WTC11 (cell line): ENCODE data around the gene PCDHA1. TPM values are rescaled to one million over a fixed set of nuclear protein-coding genes. Genes with fewer than 3 reads are reported as not detected.

Source experiments
- ATAC-seq: fragments of 200-7000 bp; cut with Tn5 transposase; 2 replicates; pipeline ENCODE4 v1.10.0; 2021; ENCODE audit warnings: mild to moderate bottlenecking, moderate library complexity
- CTCF ChIA-PET: fragments of 300-600 bp; sonication (Branson Sonifier 250); formaldehyde crosslinking; loops from one replicate; lab custom pipeline; 2021; ENCODE audit warnings: antibody characterized with exemption; lab: Charles Lee
- POLR2A ChIA-PET: fragments of 350-600 bp; sonication (Branson Sonifier 250); formaldehyde crosslinking; loops from one replicate; lab custom pipeline; 2021; ENCODE audit warnings: antibody characterized with exemption; lab: Charles Lee
- DNase-seq: peaks from one replicate; pipeline ENCODE4 v3.0.0; 2021; ENCODE audit warnings: low spot score
- H3K27ac Mint-ChIP-seq: 2 replicates; pipeline ENCODE4 v1.8.0; 2021; ENCODE audit warnings: mixed read lengths
- H3K27me3 Mint-ChIP-seq: 2 replicates; pipeline ENCODE4 v1.8.0; 2021; ENCODE audit warnings: low read depth, mild to moderate bottlenecking, moderate library complexity, mixed read lengths
- H3K36me3 Mint-ChIP-seq: 2 replicates; pipeline ENCODE4 v1.8.0; 2021; ENCODE audit warnings: mixed read lengths
- H3K4me1 Mint-ChIP-seq: 2 replicates; pipeline ENCODE4 v1.8.0; 2022; ENCODE audit warnings: mixed read lengths
- H3K4me3 Mint-ChIP-seq: 2 replicates; pipeline ENCODE4 v1.8.0; 2021; ENCODE audit warnings: mild to moderate bottlenecking, moderate library complexity, mixed read lengths
- H3K9me3 Mint-ChIP-seq: 2 replicates; pipeline ENCODE4 v1.8.0; 2021; ENCODE audit warnings: mixed read lengths
- EMX1 ChIP-seq: fragments of 250-450 bp; sonication (Bioruptor Pico); IDR thresholded peaks from 2 replicates; pipeline ENCODE4 v1.8.0; 2021; ENCODE audit warnings: mild to moderate bottlenecking
- ETV6 ChIP-seq: sonication (generic); formaldehyde crosslinking; IDR thresholded peaks from 2 replicates; pipeline ENCODE4 v1.8.1; 2022; ENCODE audit warnings: mild to moderate bottlenecking, missing genetic modification reagents
- FOXP1 ChIP-seq: sonication (generic); formaldehyde crosslinking; IDR thresholded peaks from 2 replicates; pipeline ENCODE4 v1.8.0; 2022; ENCODE audit warnings: missing genetic modification reagents, mild to moderate bottlenecking, moderate library complexity, borderline replicate concordance
- IRF2 ChIP-seq: sonication (generic); formaldehyde crosslinking; IDR thresholded peaks from 2 replicates; pipeline ENCODE4 v1.8.0; 2022; ENCODE audit warnings: low read depth, missing genetic modification reagents, borderline replicate concordance
- KAT7 ChIP-seq: sonication (generic); formaldehyde crosslinking; IDR thresholded peaks from 2 replicates; pipeline ENCODE4 v1.8.1; 2023; ENCODE audit warnings: missing genetic modification reagents, mild to moderate bottlenecking, borderline replicate concordance
- NFATC4 ChIP-seq: fragments of 250-450 bp; sonication (Bioruptor Pico); IDR thresholded peaks from 2 replicates; pipeline ENCODE4 v1.9.0; 2021; ENCODE audit warnings: mild to moderate bottlenecking
- SOX15 ChIP-seq: fragments of 250-450 bp; sonication (Bioruptor Pico); IDR thresholded peaks from 2 replicates; pipeline ENCODE4 v1.9.0; 2021; ENCODE audit warnings: mild to moderate bottlenecking
- STAT6 ChIP-seq: sonication (generic); formaldehyde crosslinking; conservative IDR thresholded peaks from 2 replicates; pipeline ENCODE4 v1.8.1; 2023; ENCODE audit warnings: mild to moderate bottlenecking, low read depth, missing genetic modification reagents, moderate library complexity
- TCF7 ChIP-seq: sonication (generic); formaldehyde crosslinking; IDR thresholded peaks from 2 replicates; pipeline ENCODE4 v1.8.0; 2022; ENCODE audit warnings: mild to moderate bottlenecking, low read depth, missing genetic modification reagents, moderate library complexity
- ZNF232 ChIP-seq: sonication (generic); formaldehyde crosslinking; IDR thresholded peaks from 2 replicates; pipeline ENCODE4 v1.8.0; 2022; ENCODE audit warnings: mild to moderate bottlenecking, missing genetic modification reagents
- ZNF317 ChIP-seq: sonication (generic); formaldehyde crosslinking; IDR thresholded peaks from 2 replicates; pipeline ENCODE4 v1.8.1; 2023; ENCODE audit warnings: low read depth, mild to moderate bottlenecking, moderate library complexity, missing genetic modification reagents, borderline replicate concordance
- ZNF425 ChIP-seq: fragments of 250-450 bp; sonication (Bioruptor Pico); conservative IDR thresholded peaks from 2 replicates; pipeline ENCODE4 v1.9.0; 2021; ENCODE audit warnings: mild to moderate bottlenecking
- total RNA-seq: library from RNA; stranded (reverse); gene quantifications from 3 replicates; pipeline ENCODE4 v1.2.3, GENCODE V29; 2021
- TF ChIP-seq, protein P1 (sequence below): sonication (generic); formaldehyde crosslinking; IDR thresholded peaks from 2 replicates; pipeline ENCODE4 v1.8.1; 2022; ENCODE audit warnings: low read depth, missing genetic modification reagents, borderline replicate concordance
- TF ChIP-seq, protein P2 (sequence below): sonication (generic); formaldehyde crosslinking; IDR thresholded peaks from 2 replicates; pipeline ENCODE4 v1.8.1; 2023; ENCODE audit warnings: mild to moderate bottlenecking, moderate library complexity, missing genetic modification reagents
- TF ChIP-seq, protein P3 (sequence below): sonication (generic); formaldehyde crosslinking; IDR thresholded peaks from 2 replicates; pipeline ENCODE4 v1.8.1; 2023; ENCODE audit warnings: mild to moderate bottlenecking, missing genetic modification reagents, borderline replicate concordance
- TF ChIP-seq, protein P4 (sequence below): sonication (generic); formaldehyde crosslinking; IDR thresholded peaks from 2 replicates; pipeline ENCODE4 v1.8.1; 2022; ENCODE audit warnings: low read depth, mild to moderate bottlenecking, moderate library complexity, missing genetic modification reagents, borderline replicate concordance
- TF ChIP-seq, protein P5 (sequence below): sonication (generic); formaldehyde crosslinking; IDR thresholded peaks from 2 replicates; pipeline ENCODE4 v1.8.1; 2023; ENCODE audit warnings: mild to moderate bottlenecking, missing genetic modification reagents, moderate library complexity

The PCDHA1 gene
- total RNA-seq, 1 experiment from 2014 or later, result 2.4 TPM

DNA sequence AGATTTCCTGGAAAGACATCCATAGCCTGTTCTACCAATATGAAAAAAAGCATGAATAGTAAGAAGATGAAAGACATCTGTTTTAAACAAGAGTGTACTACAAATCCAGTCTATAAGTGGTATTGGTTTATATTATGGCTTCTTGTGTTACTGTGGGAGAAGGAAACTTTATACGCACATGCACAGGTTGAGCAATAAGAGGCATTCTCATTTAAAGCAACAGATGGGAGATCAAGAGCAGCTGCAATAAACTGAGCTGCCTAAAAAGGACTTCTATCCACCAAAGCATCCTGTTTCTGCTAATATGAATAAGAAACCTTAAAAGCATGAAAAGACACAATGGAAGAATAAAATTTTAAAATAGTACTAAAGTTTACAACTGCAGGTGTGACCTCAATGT, 256.6 kb downstream of the PCDHA1 start:
- Mint-ChIP-seq H3K36me3 (no peaks in the 10 kb centered on the region), H3K27me3 (peaks cover 8% of the 10 kb centered on the region), H3K27ac (no peak overlapping the region), H3K4me1 (peaks cover 4% of the 10 kb centered on the region), H3K4me3 (no peak overlapping the region), H3K9me3 (no peaks in the 10 kb centered on the region)
- ATAC-seq, result no peak
- DNase-seq, result no peak
- ChIA-PET POLR2A (no interaction called here), CTCF (interaction anchor here (0.6 to 3.9 kb wide), 4 partner anchors 117 to 201 kb away, joined by 3 to 99 read pairs (median 58); partner anchors contain the start of genes PCDHA10, PCDHA11, PCDHA8 and PCDHAC1)
- TF ChIP-seq ZNF232 (CRISPR knock-in tag) (no peak), FOXP1 (CRISPR knock-in tag) (no peak), NFATC4 (CRISPR knock-in tag) (no peak)
- TF ChIP-seq, protein P1, sequence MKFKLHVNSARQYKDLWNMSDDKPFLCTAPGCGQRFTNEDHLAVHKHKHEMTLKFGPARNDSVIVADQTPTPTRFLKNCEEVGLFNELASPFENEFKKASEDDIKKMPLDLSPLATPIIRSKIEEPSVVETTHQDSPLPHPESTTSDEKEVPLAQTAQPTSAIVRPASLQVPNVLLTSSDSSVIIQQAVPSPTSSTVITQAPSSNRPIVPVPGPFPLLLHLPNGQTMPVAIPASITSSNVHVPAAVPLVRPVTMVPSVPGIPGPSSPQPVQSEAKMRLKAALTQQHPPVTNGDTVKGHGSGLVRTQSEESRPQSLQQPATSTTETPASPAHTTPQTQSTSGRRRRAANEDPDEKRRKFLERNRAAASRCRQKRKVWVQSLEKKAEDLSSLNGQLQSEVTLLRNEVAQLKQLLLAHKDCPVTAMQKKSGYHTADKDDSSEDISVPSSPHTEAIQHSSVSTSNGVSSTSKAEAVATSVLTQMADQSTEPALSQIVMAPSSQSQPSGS (CRISPR knock-in tag), result no peak

- Mint-ChIP-seq H3K4me1 (peaks cover 13% of the 10 kb centered on the region), H3K27ac (peak within 1 kb of the TSS; percentile 73), H3K9me3 (peaks cover 7% of the 10 kb centered on the region), H3K36me3 (no peaks in the 10 kb centered on the region), H3K4me3 (peak within 1 kb of the TSS; percentile 82), H3K27me3 (peaks cover 45% of the 10 kb centered on the region)
- ATAC-seq (peak; percentile 80), DNase-seq (peak; percentile 26)
- ChIA-PET POLR2A (interaction anchor here (1.0 kb wide), 1 partner anchor 51 kb away, joined by 3 read pairs; no protein-coding TSS in a partner anchor), CTCF (interaction anchor here (0.5 to 3.4 kb wide), 22 partner anchors 10 to 516 kb away, joined by 3 to 39 read pairs (median 6); partner anchors contain the start of genes PCDHA1, PCDHA10, PCDHA11 and PCDHA12)
- TF ChIP-seq, protein P2, sequence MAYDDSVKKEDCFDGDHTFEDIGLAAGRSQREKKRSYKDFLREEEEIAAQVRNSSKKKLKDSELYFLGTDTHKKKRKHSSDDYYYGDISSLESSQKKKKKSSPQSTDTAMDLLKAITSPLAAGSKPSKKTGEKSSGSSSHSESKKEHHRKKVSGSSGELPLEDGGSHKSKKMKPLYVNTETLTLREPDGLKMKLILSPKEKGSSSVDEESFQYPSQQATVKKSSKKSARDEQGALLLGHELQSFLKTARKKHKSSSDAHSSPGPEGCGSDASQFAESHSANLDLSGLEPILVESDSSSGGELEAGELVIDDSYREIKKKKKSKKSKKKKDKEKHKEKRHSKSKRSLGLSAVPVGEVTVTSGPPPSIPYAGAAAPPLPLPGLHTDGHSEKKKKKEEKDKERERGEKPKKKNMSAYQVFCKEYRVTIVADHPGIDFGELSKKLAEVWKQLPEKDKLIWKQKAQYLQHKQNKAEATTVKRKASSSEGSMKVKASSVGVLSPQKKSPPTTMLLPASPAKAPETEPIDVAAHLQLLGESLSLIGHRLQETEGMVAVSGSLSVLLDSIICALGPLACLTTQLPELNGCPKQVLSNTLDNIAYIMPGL, result no peak
- TF ChIP-seq ETV6 (0 out of 2 replicates have a peak, but pooled peaks have one; percentile 21), KAT7 (no peak), ZNF317 (no peak), STAT6 (CRISPR knock-in tag) (no peak), IRF2 (CRISPR knock-in tag) (no peak), EMX1 (no peak), ZNF425 (no peak), SOX15 (CRISPR knock-in tag) (no peak), TCF7 (no peak), NFATC4 (CRISPR knock-in tag) (no peak)
- TF ChIP-seq, protein P3, sequence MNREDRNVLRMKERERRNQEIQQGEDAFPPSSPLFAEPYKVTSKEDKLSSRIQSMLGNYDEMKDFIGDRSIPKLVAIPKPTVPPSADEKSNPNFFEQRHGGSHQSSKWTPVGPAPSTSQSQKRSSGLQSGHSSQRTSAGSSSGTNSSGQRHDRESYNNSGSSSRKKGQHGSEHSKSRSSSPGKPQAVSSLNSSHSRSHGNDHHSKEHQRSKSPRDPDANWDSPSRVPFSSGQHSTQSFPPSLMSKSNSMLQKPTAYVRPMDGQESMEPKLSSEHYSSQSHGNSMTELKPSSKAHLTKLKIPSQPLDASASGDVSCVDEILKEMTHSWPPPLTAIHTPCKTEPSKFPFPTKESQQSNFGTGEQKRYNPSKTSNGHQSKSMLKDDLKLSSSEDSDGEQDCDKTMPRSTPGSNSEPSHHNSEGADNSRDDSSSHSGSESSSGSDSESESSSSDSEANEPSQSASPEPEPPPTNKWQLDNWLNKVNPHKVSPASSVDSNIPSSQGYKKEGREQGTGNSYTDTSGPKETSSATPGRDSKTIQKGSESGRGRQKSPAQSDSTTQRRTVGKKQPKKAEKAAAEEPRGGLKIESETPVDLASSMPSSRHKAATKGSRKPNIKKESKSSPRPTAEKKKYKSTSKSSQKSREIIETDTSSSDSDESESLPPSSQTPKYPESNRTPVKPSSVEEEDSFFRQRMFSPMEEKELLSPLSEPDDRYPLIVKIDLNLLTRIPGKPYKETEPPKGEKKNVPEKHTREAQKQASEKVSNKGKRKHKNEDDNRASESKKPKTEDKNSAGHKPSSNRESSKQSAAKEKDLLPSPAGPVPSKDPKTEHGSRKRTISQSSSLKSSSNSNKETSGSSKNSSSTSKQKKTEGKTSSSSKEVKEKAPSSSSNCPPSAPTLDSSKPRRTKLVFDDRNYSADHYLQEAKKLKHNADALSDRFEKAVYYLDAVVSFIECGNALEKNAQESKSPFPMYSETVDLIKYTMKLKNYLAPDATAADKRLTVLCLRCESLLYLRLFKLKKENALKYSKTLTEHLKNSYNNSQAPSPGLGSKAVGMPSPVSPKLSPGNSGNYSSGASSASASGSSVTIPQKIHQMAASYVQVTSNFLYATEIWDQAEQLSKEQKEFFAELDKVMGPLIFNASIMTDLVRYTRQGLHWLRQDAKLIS (CRISPR knock-in tag), result 0 out of 2 replicates have a peak, but pooled peaks have one; percentile 36
- TF ChIP-seq, protein P4, sequence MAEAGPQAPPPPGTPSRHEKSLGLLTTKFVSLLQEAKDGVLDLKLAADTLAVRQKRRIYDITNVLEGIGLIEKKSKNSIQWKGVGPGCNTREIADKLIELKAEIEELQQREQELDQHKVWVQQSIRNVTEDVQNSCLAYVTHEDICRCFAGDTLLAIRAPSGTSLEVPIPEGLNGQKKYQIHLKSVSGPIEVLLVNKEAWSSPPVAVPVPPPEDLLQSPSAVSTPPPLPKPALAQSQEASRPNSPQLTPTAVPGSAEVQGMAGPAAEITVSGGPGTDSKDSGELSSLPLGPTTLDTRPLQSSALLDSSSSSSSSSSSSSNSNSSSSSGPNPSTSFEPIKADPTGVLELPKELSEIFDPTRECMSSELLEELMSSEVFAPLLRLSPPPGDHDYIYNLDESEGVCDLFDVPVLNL (CRISPR knock-in tag), result no peak
- TF ChIP-seq, protein P5, sequence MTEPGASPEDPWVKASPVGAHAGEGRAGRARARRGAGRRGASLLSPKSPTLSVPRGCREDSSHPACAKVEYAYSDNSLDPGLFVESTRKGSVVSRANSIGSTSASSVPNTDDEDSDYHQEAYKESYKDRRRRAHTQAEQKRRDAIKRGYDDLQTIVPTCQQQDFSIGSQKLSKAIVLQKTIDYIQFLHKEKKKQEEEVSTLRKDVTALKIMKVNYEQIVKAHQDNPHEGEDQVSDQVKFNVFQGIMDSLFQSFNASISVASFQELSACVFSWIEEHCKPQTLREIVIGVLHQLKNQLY, result no peak
These were observed 264.9 kb downstream of the PCDHA1 start, which contains the start of gene PCDHB1 for GRCh38 chr5:141050622-141051520. TSS of gene PCDHB1 (plus strand) at chr5:141051374. CDS start at chr5:141051471, 97 bp downstream.
